H9 (cell line): Measurements from ENCODE around the gene DOCK11. TPM values are rescaled to one million over a fixed set of nuclear protein-coding genes. Genes with fewer than 3 reads are reported as not detected.

Experiments
- DNase-seq: peaks from one replicate; pipeline ENCODE4 v3.0.0-alpha.2; 2017
- H2AFZ ChIP-seq: one replicate; pipeline ENCODE4 v1.6.1; 2013; ENCODE audit warnings: mild to moderate bottlenecking, low read length, control low read depth, moderate library complexity
- H2AK5ac ChIP-seq: 2 replicates; pipeline ENCODE4 v1.6.1; 2013; ENCODE audit warnings: low read length, control low read depth, mixed read lengths; ENCODE audit not compliant: insufficient read length
- H2BK120ac ChIP-seq: one replicate; pipeline ENCODE4 v1.6.1; 2013; ENCODE audit warnings: low read depth, mild to moderate bottlenecking, low read length, control low read depth, inconsistent platforms; ENCODE audit not compliant: poor library complexity, severe bottlenecking
- H2BK12ac ChIP-seq: 2 replicates; pipeline ENCODE4 v1.6.1; 2013; ENCODE audit warnings: low read length, control low read depth, mixed read lengths, low read depth; ENCODE audit not compliant: insufficient read length
- H2BK15ac ChIP-seq: 2 replicates; pipeline ENCODE4 v1.6.1; 2013; ENCODE audit warnings: low read depth, low read length, control low read depth
- H2BK20ac ChIP-seq: one replicate; pipeline ENCODE4 v1.6.1; 2013; ENCODE audit warnings: low read depth, mild to moderate bottlenecking, low read length, control low read depth, inconsistent platforms; ENCODE audit not compliant: poor library complexity, severe bottlenecking
- H2BK5ac ChIP-seq: 2 replicates; pipeline ENCODE4 v1.6.1; 2013; ENCODE audit warnings: low read length, control low read depth, mixed read lengths; ENCODE audit not compliant: insufficient read length
- H3K14ac ChIP-seq: 2 replicates; pipeline ENCODE4 v1.6.1; 2013; ENCODE audit warnings: low read length, control low read depth; ENCODE audit not compliant: insufficient read depth
- H3K18ac ChIP-seq: 2 replicates; pipeline ENCODE4 v1.6.1; 2013; ENCODE audit warnings: low read depth, mild to moderate bottlenecking, mixed read lengths, low read length, control low read depth; ENCODE audit not compliant: insufficient read length
- H3K23ac ChIP-seq: 2 replicates; pipeline ENCODE4 v1.6.1; 2013; ENCODE audit warnings: low read length, control low read depth, mixed read lengths, low read depth; ENCODE audit not compliant: insufficient read length
- H3K23me2 ChIP-seq: 2 replicates; pipeline ENCODE4 v1.6.1; 2013; ENCODE audit warnings: low read depth, mild to moderate bottlenecking, mixed read lengths, low read length, control low read depth; ENCODE audit not compliant: insufficient read length, poor library complexity, severe bottlenecking
- H3K27ac ChIP-seq: 2 replicates; pipeline ENCODE4 v1.5.1; 2013; ENCODE audit warnings: low read length, control low read depth, mixed read lengths, low read depth; ENCODE audit not compliant: insufficient read length
- H3K27me3 ChIP-seq: 2 replicates; pipeline ENCODE4 v1.6.1; 2013; ENCODE audit warnings: low read length, control low read depth, inconsistent platforms; ENCODE audit not compliant: insufficient read depth
- H3K4ac ChIP-seq: 2 replicates; pipeline ENCODE4 v1.6.1; 2013; ENCODE audit warnings: low read depth, mild to moderate bottlenecking, control low read depth, inconsistent platforms, low read length, moderate library complexity
- H3K4me1 ChIP-seq: 2 replicates; pipeline ENCODE4 v1.6.1; 2013; ENCODE audit warnings: low read length, control low read depth, inconsistent platforms; ENCODE audit not compliant: insufficient read depth
- H3K4me2 ChIP-seq: 2 replicates; pipeline ENCODE4 v1.6.1; 2013; ENCODE audit warnings: low read length, control low read depth, mixed read lengths; ENCODE audit not compliant: insufficient read length, insufficient read depth
- H3K56ac ChIP-seq: 2 replicates; pipeline ENCODE4 v1.6.1; 2013; ENCODE audit warnings: low read depth, mild to moderate bottlenecking, mixed read lengths, low read length, control low read depth; ENCODE audit not compliant: insufficient read length
- H3K79me1 ChIP-seq: 2 replicates; pipeline ENCODE4 v1.6.1; 2013; ENCODE audit warnings: low read depth, mild to moderate bottlenecking, moderate library complexity, low read length, control low read depth, inconsistent platforms; ENCODE audit not compliant: insufficient read depth, poor library complexity, severe bottlenecking
- H3K79me2 ChIP-seq: 2 replicates; pipeline ENCODE4 v1.6.1; 2013; ENCODE audit warnings: low read length, control low read depth, inconsistent platforms; ENCODE audit not compliant: insufficient read depth
- H3K9ac ChIP-seq: 2 replicates; pipeline ENCODE4 v1.6.1; 2013; ENCODE audit warnings: low read length, control low read depth, mixed read lengths; ENCODE audit not compliant: insufficient read length; ENCODE audit errors: extremely low read depth
- H3K9me3 ChIP-seq: one replicate; pipeline ENCODE4 v1.6.1; 2013; ENCODE audit warnings: low read depth, low read length, inconsistent platforms; ENCODE audit not compliant: control insufficient read depth
- H3T11ph ChIP-seq: one replicate; pipeline ENCODE4 v1.6.1; 2013; ENCODE audit warnings: mild to moderate bottlenecking, low read length, control low read depth, inconsistent platforms
- H4K20me1 ChIP-seq: one replicate; pipeline ENCODE4 v1.6.1; 2013; ENCODE audit not compliant: control insufficient read depth, insufficient read length, insufficient read depth
- H4K5ac ChIP-seq: 2 replicates; pipeline ENCODE4 v1.6.1; 2013; ENCODE audit warnings: low read depth, mild to moderate bottlenecking, mixed read lengths, low read length, control low read depth; ENCODE audit not compliant: insufficient read length
- H4K8ac ChIP-seq: replicated peaks from 2 replicates; pipeline ENCODE4 v1.6.1; 2013; ENCODE audit warnings: low read length, control low read depth, mixed read lengths, low read depth; ENCODE audit not compliant: insufficient read length
- H4K91ac ChIP-seq: 2 replicates; pipeline ENCODE4 v1.6.1; 2013; ENCODE audit warnings: low read depth, mild to moderate bottlenecking, moderate library complexity, mixed read lengths, low read length, control low read depth; ENCODE audit not compliant: insufficient read length
- H3K27ac Mint-ChIP-seq, 3 experiments: 2 replicates in 2 of 3; 3 replicates in 1 of 3; pipeline ENCODE4 v1.8.0; 2020 to 2021; ENCODE audit warnings: mixed read lengths in 3 of 3, mild to moderate bottlenecking in 1 of 3, moderate library complexity in 1 of 3
- H3K27me3 Mint-ChIP-seq: 2 replicates; pipeline ENCODE4 v1.8.0; 2021; ENCODE audit warnings: low read depth, mild to moderate bottlenecking, moderate library complexity, mixed read lengths
- H3K36me3 Mint-ChIP-seq, 3 experiments: 2 replicates in 2 of 3; 3 replicates in 1 of 3; pipeline ENCODE4 v1.8.0; 2020 to 2021; ENCODE audit warnings: low read depth in 3 of 3, mixed read lengths in 3 of 3; ENCODE audit not compliant: insufficient read depth in 1 of 3
- H3K4me1 Mint-ChIP-seq, 2 experiments: 2 replicates each; pipeline ENCODE4 v1.8.0; 2020; ENCODE audit warnings: mixed read lengths in 2 of 2
- H3K4me3 Mint-ChIP-seq, 2 experiments: 2 replicates in 1 of 2; 3 replicates in 1 of 2; pipeline ENCODE4 v1.8.0; 2020 to 2021; ENCODE audit warnings: mild to moderate bottlenecking in 2 of 2, mixed read lengths in 2 of 2, moderate library complexity in 1 of 2
- H3K9me3 Mint-ChIP-seq, 2 experiments: 2 replicates in 1 of 2; 3 replicates in 1 of 2; pipeline ENCODE4 v1.8.0; 2020; ENCODE audit warnings: mild to moderate bottlenecking in 2 of 2, mixed read lengths in 2 of 2, moderate library complexity in 1 of 2
- WGBS: extraction: QIAGEN DNeasy Blood & Tissue Kit; methylation state at CpG from one replicate; pipeline ENCODE4 v1.1.7; 2013; ENCODE audit warnings: missing lambda C conversion rate, low lambda C conversion rate, mixed read lengths; ENCODE audit not compliant: insufficient read length; ENCODE audit errors: extremely low coverage; 5-methylcytosine and 5-hydroxymethylcytosine counted together
- total RNA-seq: library from RNA; stranded (reverse); gene quantifications from 2 replicates; pipeline ENCODE4 v1.2.1, GENCODE V29; 2021
- TF ChIP-seq, protein P1 (sequence below): fragments of 200-600 bp; sonication (generic); conservative IDR thresholded peaks from 3 replicates; pipeline ENCODE4 v1.8.0; 2021; ENCODE audit warnings: antibody characterized with exemption, mild to moderate bottlenecking

The DOCK11 gene
- total RNA-seq, 1 experiment from 2014 or later, result 6.2 TPM

DNA sequence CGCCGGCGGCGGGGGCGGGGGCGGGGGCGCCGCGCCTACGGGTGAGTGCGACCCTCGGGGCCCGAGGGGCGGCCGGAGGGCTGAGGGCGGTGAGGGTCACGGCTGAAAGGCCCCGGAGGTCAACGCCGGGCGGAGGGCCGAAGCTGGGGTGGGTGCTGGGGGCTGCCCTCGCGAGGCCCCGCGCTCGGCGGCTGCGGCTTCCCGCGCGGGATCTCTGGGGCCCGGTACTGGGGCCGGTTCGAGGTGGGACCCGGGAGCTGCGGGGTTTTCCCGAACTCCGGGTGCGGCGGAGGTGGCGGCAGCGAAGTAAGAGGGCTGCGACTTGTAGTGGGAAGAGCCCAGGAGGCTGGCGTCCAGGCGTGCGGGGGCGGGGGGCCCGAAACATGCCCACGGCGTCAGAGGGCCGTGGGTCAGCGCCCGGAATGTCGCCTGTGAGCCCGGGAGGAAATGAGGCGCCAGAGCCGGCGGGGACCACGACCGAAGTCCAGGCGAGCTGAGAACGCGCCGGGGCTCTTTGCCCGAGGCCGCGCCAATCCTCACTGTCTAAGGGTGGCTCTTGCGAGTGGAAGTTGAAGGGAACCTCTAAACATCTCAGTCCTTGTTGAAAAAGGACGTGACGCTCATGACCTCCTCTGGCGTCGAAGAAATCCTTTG, 232.2 kb downstream of the DOCK11 start:
- no peaks in the 10 kb centered on the region for H3K79me2 ChIP-seq
- no peak overlapping the region for H2BK15ac ChIP-seq
- no peaks in the 10 kb centered on the region for H3K79me1 ChIP-seq
- H3K4ac ChIP-seq, result no peak overlapping the region
- no peak overlapping the region for H3K56ac ChIP-seq
- WGBS, result no CpG with 5 or more reads among the region's 73 CpGs
- H3K9me3 Mint-ChIP-seq, result peaks cover 9 to 73% of the 10 kb centered on the region in 2 experiments
- H2BK5ac ChIP-seq, result no peak overlapping the region
- H2BK120ac ChIP-seq, result no peak overlapping the region
- no peaks in the 10 kb centered on the region for H3K23me2 ChIP-seq
- no peak overlapping the region for H3K23ac ChIP-seq
- DNase-seq, result no peak
- no peak overlapping the region for H4K91ac ChIP-seq
- no peak overlapping the region for H4K5ac ChIP-seq
- H3K27me3 Mint-ChIP-seq, result peaks cover 17% of the 10 kb centered on the region
- no peak overlapping the region for H3T11ph ChIP-seq
- no peak overlapping the region for H4K8ac ChIP-seq
- no peak overlapping the region for H3K27ac ChIP-seq
- no peak overlapping the region for H3K27ac Mint-ChIP-seq
- H2BK20ac ChIP-seq, result no peak overlapping the region
- peaks cover 31% of the 10 kb centered on the region for H3K9me3 ChIP-seq
- peaks cover 26 to 41% of the 10 kb centered on the region in 2 experiments for H3K4me1 Mint-ChIP-seq
- no peak overlapping the region for H3K9ac ChIP-seq
- peaks cover 0 to 4% (median 0%) of the 10 kb centered on the region in 3 experiments; a peak in 3 of 7 replicates for H3K36me3 Mint-ChIP-seq
- no peak overlapping the region for H3K14ac ChIP-seq
- peak overlapping the region; percentile 68 to 79 for H3K4me3 Mint-ChIP-seq
- H3K4me1 ChIP-seq, result peaks cover 3% of the 10 kb centered on the region; the same call in 1 of the 2 replicates
- no peak overlapping the region for H2AFZ ChIP-seq
- no peak overlapping the region for H3K18ac ChIP-seq
- no peaks in the 10 kb centered on the region for H4K20me1 ChIP-seq
- H3K27me3 ChIP-seq, result no peaks in the 10 kb centered on the region; the same call in 1 of the 2 replicates
- no peak overlapping the region for H2AK5ac ChIP-seq
- TF ChIP-seq, protein P1, sequence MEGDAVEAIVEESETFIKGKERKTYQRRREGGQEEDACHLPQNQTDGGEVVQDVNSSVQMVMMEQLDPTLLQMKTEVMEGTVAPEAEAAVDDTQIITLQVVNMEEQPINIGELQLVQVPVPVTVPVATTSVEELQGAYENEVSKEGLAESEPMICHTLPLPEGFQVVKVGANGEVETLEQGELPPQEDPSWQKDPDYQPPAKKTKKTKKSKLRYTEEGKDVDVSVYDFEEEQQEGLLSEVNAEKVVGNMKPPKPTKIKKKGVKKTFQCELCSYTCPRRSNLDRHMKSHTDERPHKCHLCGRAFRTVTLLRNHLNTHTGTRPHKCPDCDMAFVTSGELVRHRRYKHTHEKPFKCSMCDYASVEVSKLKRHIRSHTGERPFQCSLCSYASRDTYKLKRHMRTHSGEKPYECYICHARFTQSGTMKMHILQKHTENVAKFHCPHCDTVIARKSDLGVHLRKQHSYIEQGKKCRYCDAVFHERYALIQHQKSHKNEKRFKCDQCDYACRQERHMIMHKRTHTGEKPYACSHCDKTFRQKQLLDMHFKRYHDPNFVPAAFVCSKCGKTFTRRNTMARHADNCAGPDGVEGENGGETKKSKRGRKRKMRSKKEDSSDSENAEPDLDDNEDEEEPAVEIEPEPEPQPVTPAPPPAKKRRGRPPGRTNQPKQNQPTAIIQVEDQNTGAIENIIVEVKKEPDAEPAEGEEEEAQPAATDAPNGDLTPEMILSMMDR, result no peak
- H2BK12ac ChIP-seq, result no peak overlapping the region
- peak overlapping the region; percentile 44 for H3K4me2 ChIP-seq
